K562 (cell line): ENCODE measurements around the gene PLEKHG4B. TPM values are rescaled to one million over a fixed set of nuclear protein-coding genes. Genes with fewer than 3 reads are reported as not detected.

Experiments
- ATAC-seq: fragments of 200-7000 bp; cut with Tn5 transposase; 3 replicates; pipeline ENCODE4 v1.9.1; 2020; ENCODE audit warnings: moderate library complexity
- BruUV-seq: library from RNA; stranded (reverse); fragments of 400-500 nt; replicated peaks from 2 replicates; lab custom pipeline; 2021; lab: Mats Ljungman, UMichigan
- CTCF ChIA-PET: fragments of 300-600 bp; formaldehyde crosslinking; extraction: SDS; loops from one replicate; lab custom pipeline; 2021; ENCODE audit warnings: low intra/inter-chr PET ratio; lab: Yijun Ruan, JAX
- POLR2A ChIA-PET: fragments of 300-600, 350-650 bp; sonication (Branson Sonifier 250); formaldehyde crosslinking; extraction: SDS; loops from one replicate; lab custom pipeline; 2021; ENCODE audit warnings: antibody characterized with exemption, inconsistent platforms; lab: Yijun Ruan, JAX
- DNase-seq, 4 experiments: peaks; one replicate each; pipeline versions ENCODE4 v3.0.0 to v3.0.0-alpha.2; 2011 to 2018; ENCODE audit warnings: low spot score in 3 of 4, mixed read lengths in 3 of 4; ENCODE audit errors: extremely low read depth in 1 of 4
- FAIRE-seq: peaks from 2 replicates; lab custom pipeline; 2011; peaks lifted over from hg19 to GRCh38; lab: Jason Lieb, UNC
- H2AFZ ChIP-seq: 2 replicates; pipeline ENCODE4 v1.6.0; 2011; ENCODE audit warnings: low read depth, low read length, control low read depth, inconsistent platforms
- H3K27ac ChIP-seq: fragments of 200-600 bp; 3 replicates; pipeline ENCODE4 v1.8.0; 2011; ENCODE audit warnings: low read depth, mild to moderate bottlenecking, control low read depth, inconsistent platforms, low read length, moderate library complexity, mixed read lengths; ENCODE audit errors: extremely low read depth
- H3K27me3 ChIP-seq, 2 experiments: fragments of 300-600 bp in 1 of 2; 2 replicates in 1 of 2; 3 replicates in 1 of 2; pipeline versions ENCODE4 v1.6.0 to v1.8.0; 2011; ENCODE audit warnings: inconsistent platforms in 2 of 2, low read length in 2 of 2, mild to moderate bottlenecking in 1 of 2, mixed read lengths in 1 of 2, moderate library complexity in 1 of 2; ENCODE audit not compliant: control insufficient read depth in 2 of 2, insufficient read depth in 2 of 2
- H3K36me3 ChIP-seq: fragments of 300-600 bp; 3 replicates; pipeline ENCODE4 v1.8.0; 2011; ENCODE audit warnings: mild to moderate bottlenecking, low read length, inconsistent platforms; ENCODE audit not compliant: control insufficient read depth, insufficient read depth
- H3K4me1 ChIP-seq, 2 experiments: fragments of 200-600 bp in 1 of 2; replicated peaks in 1 of 2; 2 replicates in 1 of 2; 3 replicates in 1 of 2; pipeline versions ENCODE4 v1.5.1 to v1.8.0; 2011; ENCODE audit warnings: inconsistent platforms in 2 of 2, low read length in 2 of 2, mild to moderate bottlenecking in 1 of 2, mixed read lengths in 1 of 2, moderate library complexity in 1 of 2; ENCODE audit not compliant: control insufficient read depth in 2 of 2, insufficient read depth in 2 of 2
- H3K4me2 ChIP-seq: 2 replicates; pipeline ENCODE4 v1.6.1; 2011; ENCODE audit warnings: low read length, control low read depth, inconsistent platforms, mixed read lengths; ENCODE audit not compliant: insufficient read depth
- H3K4me3 ChIP-seq: fragments of 200-600 bp; sonication (generic), shearing (Covaris generic); 2 replicates; pipeline ENCODE4 v1.5.1; 2016; ENCODE audit warnings: control low read depth, inconsistent platforms
- H3K79me2 ChIP-seq: fragments of 200-600 bp; 3 replicates; pipeline ENCODE4 v1.8.0; 2011; ENCODE audit warnings: low read length, inconsistent platforms; ENCODE audit not compliant: control insufficient read depth, insufficient read depth
- H3K9ac ChIP-seq, 2 experiments: 2 replicates each; pipeline versions ENCODE4 v1.6.0 to v1.6.1; 2011; ENCODE audit warnings: low read depth in 2 of 2, low read length in 2 of 2, control low read depth in 1 of 2, inconsistent platforms in 1 of 2, mild to moderate bottlenecking in 1 of 2, mixed read lengths in 1 of 2; ENCODE audit not compliant: insufficient read depth in 1 of 2
- H3K9me1 ChIP-seq: one replicate; pipeline ENCODE4 v1.6.0; 2011; ENCODE audit warnings: inconsistent platforms, mild to moderate bottlenecking, low read length, moderate library complexity; ENCODE audit not compliant: control insufficient read depth, insufficient read depth
- H3K9me3 ChIP-seq: replicated peaks from 2 replicates; pipeline ENCODE4 v1.5.1; 2011; ENCODE audit warnings: low read depth, low read length, inconsistent platforms; ENCODE audit not compliant: control insufficient read depth, insufficient read depth
- H4K20me1 ChIP-seq: replicated peaks from 2 replicates; pipeline ENCODE4 v1.6.1; 2011; ENCODE audit warnings: low read length, inconsistent platforms, mixed read lengths; ENCODE audit not compliant: control insufficient read depth, insufficient read depth
- IRF2 ChIP-seq: sonication (generic); formaldehyde crosslinking; IDR thresholded peaks from 2 replicates; pipeline ENCODE4 v1.8.1; 2022; ENCODE audit warnings: mild to moderate bottlenecking, missing genetic modification reagents
- WGBS: fragments of 100-300 bp; shearing (Covaris generic); methylation state at CpG from one replicate; pipeline ENCODE4 v1.1.6; 2016; ENCODE audit warnings: low coverage, mixed read lengths; ENCODE audit not compliant: insufficient coverage; ENCODE audit errors: missing lambda C conversion rate; 5-methylcytosine and 5-hydroxymethylcytosine counted together
- in situ Hi-C: fragments of 300-500 bp; cut with MboI; formaldehyde crosslinking; loops from 4 replicates; pipeline ENCODE4 v1.15.0; 2018; ENCODE audit warnings: inconsistent platforms, mixed read lengths
- intact Hi-C: fragments of 100-400 bp; cut with micrococcal nuclease; formaldehyde crosslinking; loops from 2 replicates; pipeline ENCODE4 v1.14.2; 2022
- polyA plus RNA-seq, 8 experiments: library from polyadenylated mRNA; depleted of rRNA in 4 of 8; stranded (reverse) in 5 of 8; unstranded in 3 of 8; fragments of >200 nt; fragmentation: Nextera tagmentation in 2 of 8; fragmentation: Illumina TruSeq in 1 of 8; extraction: Ambion mirVana in 2 of 8; extraction: Trizol in 1 of 8; gene quantifications; 2 replicates each; pipeline versions ENCODE4 v1.2.1 to v1.2.3, GENCODE V29; 2011 to 2014; ENCODE audit warnings: inconsistent platforms in 1 of 8, missing spikeins in 1 of 8
- total RNA-seq, 7 experiments: library from RNA; depleted of rRNA in 6 of 7; stranded (reverse); fragments of >200 nt in 6 of 7; fragmentation: Illumina TruSeq in 2 of 7; extraction: Trizol in 2 of 7; gene quantifications; 2 replicates each; pipeline versions ENCODE4 v1.2.1 to v1.2.3, GENCODE V29; 2011 to 2021; ENCODE audit warnings: low replicate concordance in 1 of 7
- TF ChIP-seq, protein P1 (sequence below): conservative IDR thresholded peaks from 2 replicates; pipeline ENCODE4 v1.6.1; 2011; ENCODE audit warnings: low read depth, mild to moderate bottlenecking, low read length; ENCODE audit not compliant: control insufficient read depth
- TF ChIP-seq, protein P2 (sequence below): sonication (generic); formaldehyde crosslinking; IDR thresholded peaks from 2 replicates; pipeline ENCODE4 v1.8.0; 2022; ENCODE audit warnings: missing genetic modification reagents, mild to moderate bottlenecking, moderate library complexity, borderline replicate concordance

PLEKHG4B gene
- total and polyA plus RNA-seq, 9 of the 15 experiments (the other 6 are each of a cell fraction or from before 2014, with no cell fraction given), result 0.02 TPM; not detected in 8

DNA sequence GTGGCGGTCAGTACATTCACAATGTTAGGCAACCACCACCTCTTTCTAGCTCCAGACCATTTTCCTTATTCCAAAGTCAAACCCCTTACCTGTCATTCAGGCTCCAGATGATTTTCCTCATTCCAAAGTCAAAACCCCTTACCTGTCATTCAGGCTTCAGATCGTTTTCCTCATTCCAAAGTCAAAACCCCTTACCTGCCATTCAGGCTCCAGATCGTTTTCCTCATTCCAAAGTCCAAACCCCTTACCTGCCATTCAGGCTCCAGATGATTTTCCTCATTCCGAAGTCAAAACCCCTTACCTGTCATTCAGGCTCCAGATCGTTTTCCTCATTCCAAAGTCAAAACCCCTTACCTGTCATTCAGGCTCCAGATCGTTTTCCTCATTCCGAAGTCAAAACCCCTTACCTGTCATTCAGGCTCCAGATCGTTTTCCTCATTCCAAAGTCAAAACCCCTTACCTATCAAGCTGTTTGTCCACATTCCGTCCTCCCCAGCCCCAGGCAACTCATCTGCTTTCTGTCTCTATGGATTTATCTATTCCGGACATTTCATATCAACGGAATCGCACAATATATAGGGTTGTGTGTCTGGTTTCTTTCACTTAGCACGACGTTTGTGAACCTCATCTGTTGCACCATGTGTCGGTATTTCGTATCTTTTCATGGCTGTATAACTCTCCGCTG lies 5.2 kb downstream of the PLEKHG4B start:
- H3K4me3 ChIP-seq, result no peak overlapping the region
- ATAC-seq (no peak), DNase-seq (no peak), FAIRE-seq (no peak)
- H4K20me1 ChIP-seq, result 0 out of 2 replicates have a peak, but pooled peaks cover 10% of the 10 kb centered on the region
- no peak overlapping the region for H2AFZ ChIP-seq
- peaks cover 11 to 27% of the 10 kb centered on the region in 2 experiments; a peak in 4 of 5 replicates for H3K27me3 ChIP-seq
- CTCF ChIA-PET, result no interaction called here
- H3K36me3 ChIP-seq, result no peaks in the 10 kb centered on the region
- TF ChIP-seq, protein P1, sequence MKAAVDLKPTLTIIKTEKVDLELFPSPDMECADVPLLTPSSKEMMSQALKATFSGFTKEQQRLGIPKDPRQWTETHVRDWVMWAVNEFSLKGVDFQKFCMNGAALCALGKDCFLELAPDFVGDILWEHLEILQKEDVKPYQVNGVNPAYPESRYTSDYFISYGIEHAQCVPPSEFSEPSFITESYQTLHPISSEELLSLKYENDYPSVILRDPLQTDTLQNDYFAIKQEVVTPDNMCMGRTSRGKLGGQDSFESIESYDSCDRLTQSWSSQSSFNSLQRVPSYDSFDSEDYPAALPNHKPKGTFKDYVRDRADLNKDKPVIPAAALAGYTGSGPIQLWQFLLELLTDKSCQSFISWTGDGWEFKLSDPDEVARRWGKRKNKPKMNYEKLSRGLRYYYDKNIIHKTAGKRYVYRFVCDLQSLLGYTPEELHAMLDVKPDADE, result no peak
- TF ChIP-seq IRF2 (CRISPR knock-in tag), result no peak
- TF ChIP-seq, protein P2, sequence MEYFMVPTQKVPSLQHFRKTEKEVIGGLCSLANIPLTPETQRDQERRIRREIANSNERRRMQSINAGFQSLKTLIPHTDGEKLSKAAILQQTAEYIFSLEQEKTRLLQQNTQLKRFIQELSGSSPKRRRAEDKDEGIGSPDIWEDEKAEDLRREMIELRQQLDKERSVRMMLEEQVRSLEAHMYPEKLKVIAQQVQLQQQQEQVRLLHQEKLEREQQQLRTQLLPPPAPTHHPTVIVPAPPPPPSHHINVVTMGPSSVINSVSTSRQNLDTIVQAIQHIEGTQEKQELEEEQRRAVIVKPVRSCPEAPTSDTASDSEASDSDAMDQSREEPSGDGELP, result no peak
- WGBS, result under 1% methylated on average over 16 of the region's 17 CpGs
- H3K9ac ChIP-seq, result no peak overlapping the region
- no TSS peak for BruUV-seq
- intact Hi-C loops (no loop called here), in situ Hi-C loops (no loop called here)
- H3K9me3 ChIP-seq, result no peaks in the 10 kb centered on the region
- H3K9me1 ChIP-seq, result no peaks in the 10 kb centered on the region
- POLR2A ChIA-PET, result no interaction called here
- no peak overlapping the region for H3K27ac ChIP-seq
- H3K4me1 ChIP-seq, result no peaks in the 10 kb centered on the region
- H3K79me2 ChIP-seq, result no peaks in the 10 kb centered on the region
- no peak overlapping the region for H3K4me2 ChIP-seq
